ENCODE results near the gene RD3L.

The RD3L gene

DNA sequence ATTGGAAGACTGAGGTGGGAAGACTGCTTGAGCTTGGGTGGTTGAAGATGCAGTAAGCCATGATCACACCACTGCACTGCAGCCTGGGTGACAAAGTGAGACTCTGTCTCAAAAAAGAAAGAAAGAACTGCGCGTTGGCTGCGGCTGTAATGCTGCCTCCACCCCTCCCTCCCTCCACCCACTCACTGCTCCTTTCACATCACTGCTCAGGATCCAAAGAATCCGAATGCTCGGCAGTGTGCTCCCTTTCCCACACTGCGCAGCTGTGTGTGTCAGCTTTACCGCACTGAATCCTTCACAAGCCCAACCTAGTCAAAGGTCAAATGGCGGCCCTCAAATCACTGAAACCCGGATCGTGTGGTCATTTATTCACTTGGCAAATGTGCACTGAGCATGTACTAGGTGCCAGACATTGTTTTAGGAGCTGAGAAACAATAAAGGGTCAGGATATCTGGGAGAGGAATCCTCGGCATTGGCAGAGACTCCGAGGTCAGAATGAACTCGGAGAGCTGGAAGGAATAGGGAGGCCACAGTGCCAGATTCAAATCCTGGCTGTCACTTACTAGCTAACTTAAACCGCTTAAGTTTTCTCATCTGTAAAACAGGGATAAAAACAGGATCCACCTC is 25.6 kb downstream of the RD3L start:
- TF ChIP-seq, protein P1, sequence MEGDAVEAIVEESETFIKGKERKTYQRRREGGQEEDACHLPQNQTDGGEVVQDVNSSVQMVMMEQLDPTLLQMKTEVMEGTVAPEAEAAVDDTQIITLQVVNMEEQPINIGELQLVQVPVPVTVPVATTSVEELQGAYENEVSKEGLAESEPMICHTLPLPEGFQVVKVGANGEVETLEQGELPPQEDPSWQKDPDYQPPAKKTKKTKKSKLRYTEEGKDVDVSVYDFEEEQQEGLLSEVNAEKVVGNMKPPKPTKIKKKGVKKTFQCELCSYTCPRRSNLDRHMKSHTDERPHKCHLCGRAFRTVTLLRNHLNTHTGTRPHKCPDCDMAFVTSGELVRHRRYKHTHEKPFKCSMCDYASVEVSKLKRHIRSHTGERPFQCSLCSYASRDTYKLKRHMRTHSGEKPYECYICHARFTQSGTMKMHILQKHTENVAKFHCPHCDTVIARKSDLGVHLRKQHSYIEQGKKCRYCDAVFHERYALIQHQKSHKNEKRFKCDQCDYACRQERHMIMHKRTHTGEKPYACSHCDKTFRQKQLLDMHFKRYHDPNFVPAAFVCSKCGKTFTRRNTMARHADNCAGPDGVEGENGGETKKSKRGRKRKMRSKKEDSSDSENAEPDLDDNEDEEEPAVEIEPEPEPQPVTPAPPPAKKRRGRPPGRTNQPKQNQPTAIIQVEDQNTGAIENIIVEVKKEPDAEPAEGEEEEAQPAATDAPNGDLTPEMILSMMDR (IDR thresholded peaks at IDR 0.05; ENCODE audit: insufficient read depth, low read depth, low read length, missing control alignments): no peak
- no peak for DNase-seq (ENCODE audit: low read depth)
- no peak overlapping the region for H3K4me3 ChIP-seq (ENCODE audit: low read depth, low read length)

DNA sequence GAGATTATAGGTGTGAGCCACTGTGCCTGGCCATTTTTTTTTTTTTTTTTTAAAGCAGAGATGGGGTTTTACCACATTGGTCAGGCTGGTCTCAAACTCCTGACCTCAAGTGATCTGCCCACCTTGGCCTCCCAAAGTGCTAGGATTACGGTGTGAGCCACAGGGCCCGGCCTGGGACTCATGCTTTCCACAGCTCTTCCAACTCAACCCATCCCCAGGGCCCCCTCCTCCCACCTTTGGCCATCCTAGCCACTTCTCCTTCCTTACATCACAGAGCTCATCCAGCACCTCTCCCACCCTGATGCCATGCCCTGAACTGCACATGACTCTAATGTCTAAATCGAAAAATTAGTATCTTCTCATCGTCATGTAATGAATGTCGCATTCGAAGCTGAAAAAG is 26.7 kb downstream of the RD3L start:
- TF ChIP-seq, protein P1 (IDR thresholded peaks at IDR 0.05; ENCODE audit: insufficient read depth, low read depth, low read length, missing control alignments): no peak
- no peak for DNase-seq (ENCODE audit: low read depth)
- H3K4me3 ChIP-seq (ENCODE audit: low read depth, low read length): no peak overlapping the region

DNA sequence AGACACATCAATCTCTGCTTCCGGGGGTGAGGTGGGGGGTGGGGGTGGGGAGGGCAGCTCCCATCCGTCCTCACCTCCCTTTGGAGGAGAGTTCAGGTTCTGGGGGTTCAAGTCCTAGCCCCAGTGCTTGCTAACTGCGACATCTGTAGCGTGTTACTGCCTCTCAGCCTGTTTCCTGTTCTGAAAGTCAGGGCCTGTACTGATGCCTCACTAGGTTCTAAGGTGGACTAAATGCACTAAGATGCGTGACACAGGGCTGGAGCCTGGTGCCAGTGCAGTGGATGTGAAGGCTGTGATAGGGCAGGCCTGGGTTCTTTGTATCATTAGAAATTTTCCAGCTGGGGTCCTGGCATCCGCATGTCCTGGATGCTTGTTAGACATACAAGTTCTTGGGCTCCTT is 31.3 kb downstream of the RD3L start:
- TF ChIP-seq, protein P1 (IDR thresholded peaks at IDR 0.05; ENCODE audit: insufficient read depth, low read depth, low read length, missing control alignments): no peak
- no peak overlapping the region for H3K4me3 ChIP-seq (ENCODE audit: low read depth, low read length)
- DNase-seq (ENCODE audit: low read depth): no peak

DNA sequence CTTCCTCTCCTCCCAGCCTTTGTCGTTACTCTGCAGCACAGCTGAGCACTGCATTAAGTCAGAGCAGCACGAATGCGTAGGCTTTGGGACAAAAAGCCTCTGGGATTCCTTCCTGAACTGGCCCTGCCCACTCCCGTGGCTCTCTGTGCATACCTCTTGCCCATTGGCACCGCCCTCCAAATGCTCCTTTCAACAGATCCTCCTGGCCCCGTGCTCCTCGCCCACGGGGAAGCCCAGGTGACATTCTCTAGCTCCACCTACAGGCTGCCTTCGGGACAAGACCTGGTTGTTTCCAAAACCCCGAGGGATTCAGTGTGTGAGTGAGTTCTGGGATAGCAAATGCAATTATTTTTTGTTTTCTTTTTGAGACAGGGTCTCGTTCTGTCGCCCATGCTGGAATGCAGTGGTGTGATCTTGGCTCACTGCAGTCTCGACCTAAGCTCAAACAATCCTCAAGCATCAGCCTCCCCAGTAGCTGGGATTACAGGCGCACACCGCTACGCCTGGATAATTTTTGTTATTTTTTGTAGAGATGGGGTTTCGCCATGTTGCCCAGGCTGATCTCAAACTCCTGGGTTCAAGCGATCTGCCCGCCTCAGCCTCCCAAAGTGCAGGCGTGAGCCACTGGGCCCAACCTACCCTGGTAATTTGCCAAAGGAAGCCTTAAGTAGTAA is 31.9 kb downstream of the RD3L start:
- no peak overlapping the region for H3K4me3 ChIP-seq (ENCODE audit: low read depth, low read length)
- peak; percentile 65 for DNase-seq (ENCODE audit: low read depth)
- TF ChIP-seq, protein P1 (IDR thresholded peaks at IDR 0.05; ENCODE audit: insufficient read depth, low read depth, low read length, missing control alignments): peak; percentile 75

DNA sequence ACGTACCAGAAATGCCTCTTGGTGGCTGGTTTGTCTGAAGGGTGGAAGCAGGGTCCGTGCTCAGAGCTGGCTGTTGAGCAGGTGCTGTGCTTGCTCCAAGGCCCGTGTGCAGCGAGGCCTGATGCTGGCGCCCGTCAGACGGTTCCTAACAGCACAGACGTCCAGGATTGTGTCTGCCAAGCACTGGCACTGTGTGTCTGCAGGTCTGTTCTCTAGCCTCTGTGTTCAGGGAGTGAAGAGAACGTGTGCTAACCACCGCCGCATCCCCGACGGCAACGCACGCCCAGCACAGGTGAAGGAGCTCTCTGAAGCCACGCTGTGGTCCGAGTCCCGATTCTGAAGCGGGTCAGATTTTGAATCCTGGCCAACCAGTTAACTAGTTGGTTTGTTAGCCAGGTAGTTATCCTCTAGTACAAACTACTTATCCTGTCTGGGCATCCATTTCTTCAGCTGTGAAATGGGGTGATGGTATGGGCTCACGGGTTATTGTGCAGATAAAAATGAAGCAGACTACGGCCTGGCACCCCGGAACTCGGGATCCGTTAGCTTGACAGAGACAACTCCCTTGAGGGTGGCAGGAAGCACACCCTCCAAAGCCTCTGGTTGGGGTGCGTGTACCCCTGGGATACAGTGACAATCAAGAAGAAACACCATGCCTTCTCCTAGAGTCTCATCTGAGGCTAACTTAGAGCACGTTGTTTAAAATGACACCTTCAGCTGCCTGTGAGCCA is 32.6 kb downstream of the RD3L start:
- no peak for DNase-seq (ENCODE audit: low read depth)
- H3K4me3 ChIP-seq (ENCODE audit: low read depth, low read length): no peak overlapping the region
- TF ChIP-seq, protein P1 (IDR thresholded peaks at IDR 0.05; ENCODE audit: insufficient read depth, low read depth, low read length, missing control alignments): no peak

DNA sequence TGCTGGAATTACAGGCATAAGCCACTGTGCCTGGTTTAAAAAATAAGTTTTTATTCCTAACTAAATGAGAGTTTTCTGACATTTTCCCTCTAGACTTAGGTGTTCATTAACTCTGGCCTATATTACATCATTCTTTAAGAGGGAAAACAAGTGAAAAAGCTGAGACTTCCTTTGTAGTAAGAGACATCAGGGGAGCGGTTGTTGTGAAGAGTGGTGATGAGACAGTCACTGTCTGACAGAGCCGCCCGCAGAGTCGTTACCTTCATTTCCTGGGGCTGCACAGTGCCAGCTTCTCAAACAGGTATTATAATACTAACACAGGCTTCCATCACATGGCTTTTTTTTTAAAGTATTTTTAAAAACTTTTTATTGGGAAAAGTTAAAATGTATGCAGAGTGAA is 33.7 kb downstream of the RD3L start:
- H3K4me3 ChIP-seq (ENCODE audit: low read depth, low read length): no peak overlapping the region
- no peak for DNase-seq (ENCODE audit: low read depth)
- TF ChIP-seq, protein P1 (IDR thresholded peaks at IDR 0.05; ENCODE audit: insufficient read depth, low read depth, low read length, missing control alignments): no peak
